NB4 (cell line): Measurements from ENCODE around the gene DCTN2.
A peak's percentile ranks its signal among the peaks of the same experiment; 100 is the strongest.

Experiments used
- DNase-seq: peaks from one replicate; pipeline ENCODE4 v3.0.0; 2010; ENCODE audit warnings: low read depth
- H3K4me3 ChIP-seq: one replicate; pipeline ENCODE4 v1.5.1; 2011; ENCODE audit warnings: mild to moderate bottlenecking, low read depth, low read length, moderate library complexity
- CTCF ChIP-seq: IDR thresholded peaks from one replicate; pipeline ENCODE4 v1.5.1; 2012; ENCODE audit warnings: low read depth, low read length
- MAX ChIP-seq: IDR thresholded peaks from 2 replicates; pipeline ENCODE4 v1.6.1; 2011; ENCODE audit warnings: low read depth, low read length
- MYC ChIP-seq: IDR thresholded peaks from 2 replicates; pipeline ENCODE4 v1.6.1; 2011; ENCODE audit warnings: low read depth, low read length
- POLR2A ChIP-seq: IDR thresholded peaks from 2 replicates; pipeline ENCODE4 v1.6.1; 2011; ENCODE audit warnings: mild to moderate bottlenecking; ENCODE audit not compliant: insufficient read length; ENCODE audit errors: extremely low read depth

The DCTN2 gene

DNA sequence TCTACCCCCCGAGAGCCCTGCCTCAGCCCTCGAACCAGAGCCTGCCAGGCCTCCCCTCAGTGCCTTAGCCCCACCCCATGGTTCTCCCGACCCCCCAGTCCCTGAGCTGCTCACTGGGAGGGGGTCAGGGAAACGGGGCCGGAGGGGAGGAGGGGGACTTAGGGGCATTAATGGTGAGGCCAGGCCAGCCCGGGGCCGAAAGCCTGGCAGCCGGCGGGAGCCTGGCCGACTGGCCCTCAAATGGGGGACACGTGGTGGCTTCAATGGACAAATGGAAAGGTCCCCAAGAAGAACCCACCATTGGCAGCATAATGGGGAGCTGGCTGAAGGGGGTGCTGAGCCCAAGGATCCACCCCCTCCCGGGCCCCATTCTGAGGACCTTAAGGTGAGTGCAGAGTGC is 18.8 kb downstream of the DCTN2 start:
- TF ChIP-seq POLR2A (no peak), MAX (no peak), CTCF (no peak), MYC (no peak)
- DNase-seq: no peak
- H3K4me3 ChIP-seq: no peak overlapping the region

GRCh38 chr12:57527184-57527583 is 19.8 kb downstream of the DCTN2 start:
- H3K4me3 ChIP-seq: no peak overlapping the region
- TF ChIP-seq MAX: no peak
- no peak for TF ChIP-seq CTCF
- TF ChIP-seq MYC: no peak
- TF ChIP-seq POLR2A: no peak
- DNase-seq: no peak

GRCh38 chr12:57526477-57527126 is 20.4 kb downstream of the DCTN2 start:
- no peak overlapping the region for H3K4me3 ChIP-seq
- DNase-seq: no peak
- TF ChIP-seq CTCF: no peak
- no peak for TF ChIP-seq MAX
- no peak for TF ChIP-seq POLR2A

DNA sequence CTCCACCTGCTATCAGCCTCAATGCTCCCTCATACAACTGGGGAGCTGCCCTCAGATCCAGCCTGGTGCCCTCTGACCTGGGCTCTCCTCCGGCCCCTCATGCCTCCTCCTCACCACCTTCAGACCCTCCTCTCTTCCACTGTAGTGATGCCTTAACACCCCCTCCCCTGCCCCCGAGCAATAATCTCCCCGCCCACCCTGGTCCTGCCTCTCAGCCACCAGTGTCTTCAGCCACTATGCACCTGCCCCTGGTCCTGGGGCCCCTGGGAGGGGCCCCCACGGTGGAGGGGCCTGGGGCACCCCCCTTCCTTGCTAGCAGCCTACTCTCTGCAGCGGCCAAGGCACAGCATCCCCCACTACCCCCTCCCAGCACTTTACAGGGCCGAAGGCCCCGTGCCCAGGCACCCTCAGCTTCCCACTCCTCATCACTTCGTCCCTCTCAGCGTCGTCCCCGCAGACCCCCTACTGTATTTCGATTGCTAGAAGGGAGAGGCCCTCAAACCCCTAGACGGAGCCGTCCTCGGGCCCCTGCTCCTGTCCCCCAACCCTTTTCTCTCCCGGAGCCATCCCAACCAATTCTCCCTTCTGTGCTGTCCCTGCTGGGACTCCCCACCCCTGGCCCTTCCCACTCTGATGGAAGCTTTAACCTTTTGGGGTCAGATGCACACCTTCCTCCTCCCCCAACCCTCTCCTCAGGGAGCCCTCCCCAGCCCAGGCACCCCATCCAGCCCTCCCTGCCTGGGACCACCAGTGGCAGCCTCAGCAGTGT is 21.2 kb downstream of the DCTN2 start:
- H3K4me3 ChIP-seq: no peak overlapping the region
- TF ChIP-seq CTCF (no peak), MAX (no peak), MYC (no peak), POLR2A (no peak)
- DNase-seq: no peak

DNA sequence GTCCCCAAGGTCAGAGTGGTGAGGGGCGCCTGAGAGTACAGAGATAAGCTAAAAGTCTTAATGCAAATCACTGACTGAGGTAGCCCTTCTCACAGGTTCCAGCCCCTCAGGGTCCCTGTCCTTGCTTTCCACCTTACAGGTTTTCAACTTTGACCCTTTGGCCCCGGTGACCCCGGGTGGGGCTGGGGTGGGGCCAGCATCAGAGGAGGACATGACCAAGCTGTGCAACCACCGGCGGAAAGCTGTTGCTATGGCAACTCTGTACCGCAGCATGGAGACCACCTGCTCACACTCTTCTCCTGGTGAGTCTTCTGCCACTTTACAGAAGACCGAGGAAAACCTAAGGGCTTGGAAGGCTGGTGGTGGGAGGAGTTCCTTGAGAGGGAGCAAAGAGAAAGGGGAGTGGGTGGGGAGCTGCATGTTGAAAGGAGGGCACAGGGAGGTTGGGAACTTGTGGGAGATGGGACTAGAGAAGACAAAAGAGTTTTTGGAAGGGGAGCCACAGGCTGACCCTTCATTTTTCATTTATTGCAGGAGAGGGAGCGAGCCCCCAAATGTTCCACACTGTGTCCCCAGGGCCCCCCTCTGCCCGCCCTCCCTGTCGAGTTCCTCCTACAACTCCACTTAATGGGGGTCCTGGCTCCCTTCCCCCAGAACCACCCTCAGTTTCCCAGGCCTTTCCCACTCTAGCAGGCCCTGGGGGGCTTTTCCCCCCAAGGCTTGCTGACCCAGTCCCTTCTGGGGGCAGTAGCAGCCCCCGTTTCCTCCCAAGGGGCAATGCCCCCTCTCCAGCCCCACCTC is 22.0 kb downstream of the DCTN2 start:
- DNase-seq: no peak
- TF ChIP-seq POLR2A: no peak
- no peak for TF ChIP-seq MAX
- TF ChIP-seq MYC: no peak
- TF ChIP-seq CTCF: no peak
- peak overlapping the region; percentile 96 for H3K4me3 ChIP-seq
